GM20000 (cell line): ENCODE data around the gene SLC2A14.
"Not testable (repeated sequence)": the region's sequence is repeated elsewhere in the genome, so short reads cannot be mapped to it uniquely, and the experiment has no call there.

Source experiments
- DNase-seq: peaks from one replicate; pipeline ENCODE4 v3.0.0; 2012; ENCODE audit warnings: low spot score
- CTCF ChIP-seq: IDR thresholded peaks from 2 replicates; pipeline ENCODE4 v1.5.1; 2012; ENCODE audit warnings: mild to moderate bottlenecking, control low read depth; ENCODE audit errors: extremely low read depth, missing control alignments

SLC2A14 gene

GRCh38 chr12:7787574-7788293, 85.0 kb downstream of the SLC2A14 start:
- no peak for TF ChIP-seq CTCF
- no peak for DNase-seq

GRCh38 chr12:7784701-7785100, 88.0 kb downstream of the SLC2A14 start:
- no peak for TF ChIP-seq CTCF
- DNase-seq = no peak

GRCh38 chr12:7783433-7783832, 89.3 kb downstream of the SLC2A14 start:
- not testable (repeated sequence) for DNase-seq

- TF ChIP-seq CTCF = no peak
- no peak for DNase-seq
These were observed 90.7 kb downstream of the SLC2A14 start for GRCh38 chr12:7782055-7782454.

- DNase-seq = no peak
These were observed 91.4 kb downstream of the SLC2A14 start for GRCh38 chr12:7781274-7781673.

GRCh38 chr12:7769999-7770398, 102.7 kb downstream of the SLC2A14 start:
- no peak for TF ChIP-seq CTCF
- DNase-seq = no peak

More at GRCh38 chr12:7781274-7781673, 91.4 kb downstream of the SLC2A14 start:
- no peak for TF ChIP-seq CTCF
